Measurements from ENCODE around the gene ZNF512. TPM values are rescaled to one million over a fixed set of nuclear protein-coding genes. Genes with fewer than 3 reads are reported as not detected.
A peak's percentile ranks its signal among the peaks of the same experiment; 100 is the strongest.

The ZNF512 gene
- total and polyA plus RNA-seq, 9 of the 15 experiments (the other 6 are each of a cell fraction or from before 2014, with no cell fraction given), result 24.7 to 101 (median 65.9) TPM

GRCh38 chr2:27628767-27629709, 46.2 kb downstream of the ZNF512 start, which contains the start of the genes CCDC121 and GPN1 (continued):
- TF ChIP-seq PKNOX1 (IDR thresholded peaks at IDR 0.05) (no peak), E2F5 (CRISPR knock-in tag; IDR thresholded peaks at IDR 0.05) (no peak), CBX5 (IDR thresholded peaks at IDR 0.05; ENCODE audit: borderline replicate concordance, low read depth) (no peak), ZNF146 (CRISPR knock-in tag; IDR thresholded peaks at IDR 0.05; ENCODE audit: unreplicated experiment) (no peak), MAFK (IDR thresholded peaks at IDR 0.05; ENCODE audit: low read length) (no peak), MLLT1 (IDR thresholded peaks at IDR 0.05) (no peak), FOXA3 (CRISPR knock-in tag; conservative IDR thresholded peaks at IDR 0.05 in 1 of 2, IDR thresholded peaks at IDR 0.05 in 1 of 2) (0 out of 4 replicates have a peak, but pooled peaks of 1 of the 2 experiments have one; percentile 22), POLR3A (IDR thresholded peaks at IDR 0.05; ENCODE audit: borderline replicate concordance, extremely low read depth, insufficient read depth, insufficient read length) (no peak), NKRF (IDR thresholded peaks at IDR 0.05; ENCODE audit: borderline replicate concordance) (peak; percentile 95), ZBTB40 (IDR thresholded peaks at IDR 0.05) (peak; percentile 86), ZBTB40 (CRISPR knock-in tag; IDR thresholded peaks at IDR 0.05) (no peak)

Data from K562 (cell line).